Ascending aorta (tissue), 2 donors: ENCODE data around the gene ECE2. TPM values are rescaled to one million over a fixed set of nuclear protein-coding genes. Genes with fewer than 3 reads are reported as not detected.
A peak's percentile ranks its signal among the peaks of the same experiment; 100 is the strongest.

ENCODE experiments used
- DNase-seq, 2 donors: peaks; one replicate each; pipeline ENCODE4 v3.0.0-alpha.2; 2019; ENCODE audit warnings: low spot score in 2 of 2
- H3K27ac ChIP-seq, 2 donors: fragments of 200-600 bp; sonication (generic); one replicate each; pipeline ENCODE4 v1.5.1; 2016 to 2017; ENCODE audit warnings: mild to moderate bottlenecking in 1 of 2
- H3K27me3 ChIP-seq: fragments of 200-600 bp; sonication (generic); one replicate; pipeline ENCODE4 v1.5.1; 2017
- H3K36me3 ChIP-seq, 2 donors: fragments of 200-600 bp; sonication (generic); one replicate each; pipeline ENCODE4 v1.5.1; 2016
- H3K4me1 ChIP-seq, 2 donors: fragments of 200-600 bp; sonication (generic); one replicate each; pipeline ENCODE4 v1.5.1; 2016 to 2017; ENCODE audit warnings: mild to moderate bottlenecking in 1 of 2
- H3K4me3 ChIP-seq, 2 donors: fragments of 200-600 bp; sonication (generic); one replicate each; pipeline ENCODE4 v1.5.1; 2016 to 2017; ENCODE audit warnings: mild to moderate bottlenecking in 1 of 2
- H3K9me3 ChIP-seq, 2 donors: fragments of 200-600 bp; sonication (generic); one replicate each; pipeline ENCODE4 v1.5.1; 2016
- CTCF ChIP-seq, 3 experiments: fragments of 200-600 bp in 2 of 3; fragments of 450-650 bp in 1 of 3; sonication (generic) in 2 of 3; IDR thresholded peaks; one replicate each; pipeline ENCODE4 v1.5.1; 2016 to 2019; ENCODE audit warnings: antibody characterized with exemption in 3 of 3, mild to moderate bottlenecking in 1 of 3, moderate library complexity in 1 of 3
- intact Hi-C: fragments of 100-400 bp; cut with DNase I; formaldehyde crosslinking; loops from one replicate; pipeline ENCODE4 v1.15.1; 2023
- total RNA-seq: library from RNA; depleted of rRNA; stranded (reverse); fragments of >200 nt; gene quantifications from one replicate; pipeline ENCODE4 v1.1.0, GENCODE V29; 2016

Gene ECE2
- total RNA-seq, 1 donor from 2014 or later = not detected

- H3K27me3 ChIP-seq = no peaks in the 10 kb centered on the region
- DNase-seq = peak; percentile 55 to 94
- peak overlapping the region in 1 of 2 donors; percentile 45 for H3K27ac ChIP-seq
- peak overlapping the region; percentile 70 to 86 for H3K4me3 ChIP-seq
- peaks cover 0 to 14% of the 10 kb centered on the region in 2 donors for H3K4me1 ChIP-seq
- H3K9me3 ChIP-seq = no peaks in the 10 kb centered on the region
- intact Hi-C loops = loop anchor here (1.0 to 5.0 kb wide), 2 partner anchors 87 to 233 kb away; partner anchors contain the start of genes ABCC5 and FAM131A
- peaks cover 3 to 5% of the 10 kb centered on the region in 2 donors for H3K36me3 ChIP-seq
- TF ChIP-seq CTCF (IDR thresholded peaks at IDR 0.05) = peak; percentile 78 to 90 (median 88)
These were observed 25.5 kb upstream of the ECE2 start for GRCh38 chr3:184250167-184250828.

GRCh38 chr3:184255291-184256039, 20.4 kb upstream of the ECE2 start:
- no peak for TF ChIP-seq CTCF (IDR thresholded peaks at IDR 0.05)
- Histone ChIP-seq H3K36me3 (no peaks in the 10 kb centered on the region), H3K4me1 (peaks cover 3 to 9% of the 10 kb centered on the region in 2 donors), H3K27me3 (no peaks in the 10 kb centered on the region), H3K4me3 (no peak overlapping the region), H3K27ac (no peak overlapping the region), H3K9me3 (no peaks in the 10 kb centered on the region)
- intact Hi-C loops = no loop called here
- DNase-seq = no peak

- Histone ChIP-seq H3K4me3 (no peak overlapping the region), H3K27ac (no peak overlapping the region), H3K4me1 (peaks cover 14 to 20% of the 10 kb centered on the region in 2 donors), H3K36me3 (no peaks in the 10 kb centered on the region), H3K27me3 (peaks cover 10% of the 10 kb centered on the region), H3K9me3 (no peaks in the 10 kb centered on the region)
- TF ChIP-seq CTCF (IDR thresholded peaks at IDR 0.05) = no peak
- no peak for DNase-seq
- intact Hi-C loops = no loop called here
These were observed 18.5 kb upstream of the ECE2 start for GRCh38 chr3:184257083-184257915.

GRCh38 chr3:184258926-184259325, 16.9 kb upstream of the ECE2 start:
- no peak for TF ChIP-seq CTCF (IDR thresholded peaks at IDR 0.05)
- H3K4me3 ChIP-seq = no peak overlapping the region
- no peak overlapping the region for H3K27ac ChIP-seq
- H3K36me3 ChIP-seq = no peaks in the 10 kb centered on the region
- peaks cover 14 to 21% of the 10 kb centered on the region in 2 donors for H3K4me1 ChIP-seq
- no peak for DNase-seq
- intact Hi-C loops = no loop called here
- H3K27me3 ChIP-seq = peaks cover 19% of the 10 kb centered on the region
- no peaks in the 10 kb centered on the region for H3K9me3 ChIP-seq

- peaks cover 14 to 21% of the 10 kb centered on the region in 2 donors for H3K4me1 ChIP-seq
- no peaks in the 10 kb centered on the region for H3K9me3 ChIP-seq
- H3K4me3 ChIP-seq = peak overlapping the region in 1 of 2 donors; percentile 25
- no peak for TF ChIP-seq CTCF (IDR thresholded peaks at IDR 0.05)
- no peak overlapping the region for H3K27ac ChIP-seq
- intact Hi-C loops = no loop called here
- DNase-seq = no peak
- H3K27me3 ChIP-seq = peaks cover 19% of the 10 kb centered on the region
- no peaks in the 10 kb centered on the region for H3K36me3 ChIP-seq
These were observed 16.4 kb upstream of the ECE2 start for GRCh38 chr3:184259396-184259877.
